Measurements from ENCODE around the gene NLRP11.

DNA sequence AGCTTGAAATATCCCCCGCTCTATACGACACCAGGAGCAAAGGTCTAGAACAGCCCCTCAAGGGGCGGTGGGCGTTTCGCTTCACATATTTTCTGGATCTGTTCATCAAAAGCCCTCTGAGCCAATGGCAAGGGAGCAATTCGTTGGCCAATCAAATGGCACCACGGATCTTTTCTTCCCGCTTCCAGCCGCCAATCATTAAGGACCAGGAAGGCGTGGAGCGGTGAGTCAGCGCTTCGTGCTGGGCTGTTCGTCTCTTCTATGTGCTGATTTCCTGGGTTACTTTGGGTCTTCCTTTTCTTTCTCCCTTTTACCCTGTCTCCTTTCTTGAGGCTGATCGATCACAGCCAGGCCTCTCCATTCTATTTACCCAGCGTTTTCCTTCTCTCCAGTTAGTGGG is 4.5 kb upstream of the NLRP11 start, which contains the start of gene NLRP4:
- TF ChIP-seq SUZ12 (IDR thresholded peaks at IDR 0.05) (no peak), HDGF (IDR thresholded peaks at IDR 0.05; ENCODE audit: borderline replicate concordance) (no peak)

Measured in HEK293T (cell line).